Brain pericyte (primary cell): ENCODE data around the gene COA8.

ENCODE experiments used
- DNase-seq: peaks from one replicate; pipeline ENCODE4 v3.0.0-alpha.2; 2012; ENCODE audit warnings: low read depth, low spot score

COA8 gene

GRCh38 chr14:103536693-103537092 lies 26.1 kb upstream of the COA8 start:
- DNase-seq: no peak

- DNase-seq: no peak
These were observed 25.4 kb upstream of the COA8 start for GRCh38 chr14:103537175-103537990.

GRCh38 chr14:103538291-103539055 lies 24.3 kb upstream of the COA8 start:
- DNase-seq: no peak

GRCh38 chr14:103539056-103539825 lies 23.5 kb upstream of the COA8 start:
- no peak for DNase-seq

GRCh38 chr14:103540821-103541708 lies 21.7 kb upstream of the COA8 start:
- DNase-seq: no peak

- no peak for DNase-seq
These were observed 20.8 kb upstream of the COA8 start for GRCh38 chr14:103541709-103542604.

- DNase-seq: no peak
These were observed 20.1 kb upstream of the COA8 start for GRCh38 chr14:103542605-103543088.

- DNase-seq: no peak
These were observed 19.6 kb upstream of the COA8 start for GRCh38 chr14:103543140-103543539.

GRCh38 chr14:103543721-103544387 lies 18.9 kb upstream of the COA8 start:
- no peak for DNase-seq

GRCh38 chr14:103544388-103545218 lies 18.2 kb upstream of the COA8 start:
- DNase-seq: no peak

GRCh38 chr14:103545219-103545914 lies 17.4 kb upstream of the COA8 start:
- DNase-seq: no peak

- no peak for DNase-seq
These were observed 16.7 kb upstream of the COA8 start for GRCh38 chr14:103545915-103546651.

GRCh38 chr14:103546652-103547454 lies 15.9 kb upstream of the COA8 start:
- no peak for DNase-seq

- DNase-seq: no peak
These were observed 15.3 kb upstream of the COA8 start for GRCh38 chr14:103547455-103547940.

GRCh38 chr14:103547941-103548462 lies 14.8 kb upstream of the COA8 start:
- DNase-seq: no peak
